Activated CD8-positive, alpha-beta memory T cell treated with anti-CD3 and anti-CD28 coated beads for 4 hours (primary cell): ENCODE measurements around the gene CNPY3.

Experiments used
- DNase-seq, 2 donors: peaks; one replicate each; pipeline ENCODE4 v3.0.0-alpha.2; 2020; ENCODE audit warnings: low read depth in 2 of 2

The CNPY3 gene

GRCh38 chr6:42981836-42982235, 52.6 kb downstream of the CNPY3 start:
- no peak for DNase-seq

- DNase-seq = peak; percentile 91 to 95
Observed at GRCh38 chr6:42984001-42984923, 55.0 kb downstream of the CNPY3 start, which contains the start of gene PPP2R5D. PPP2R5D (plus strand) TSS chr6:42984570; CDS start chr6:42984678, 108 bp downstream.

GRCh38 chr6:42984924-42985475, 55.7 kb downstream of the CNPY3 start:
- no peak for DNase-seq

GRCh38 chr6:42987533-42988451, 58.5 kb downstream of the CNPY3 start:
- no peak for DNase-seq

- no peak for DNase-seq
Observed at GRCh38 chr6:42988486-42989020, 59.3 kb downstream of the CNPY3 start.
